ENCODE results near the gene PTGFRN.

PTGFRN gene

GRCh38 chr1:116950517-116951199 is 40.9 kb downstream of the PTGFRN start:
- H3K9me3 ChIP-seq (ENCODE audit: control insufficient read depth, insufficient read depth, low read length): no peaks in the 10 kb centered on the region
- peaks cover 3% of the 10 kb centered on the region; the same call in 1 of the 2 replicates for H3K4me1 ChIP-seq (ENCODE audit: insufficient read depth, low read length)
- H3K36me3 ChIP-seq (ENCODE audit: insufficient read depth, low read length): peaks cover 14% of the 10 kb centered on the region
- H3K9ac ChIP-seq (ENCODE audit: low read depth, low read length): no peak overlapping the region

- Histone ChIP-seq H3K4me1 (ENCODE audit: insufficient read depth, low read length) (peaks cover 3% of the 10 kb centered on the region; the same call in 1 of the 2 replicates), H3K9me3 (ENCODE audit: control insufficient read depth, insufficient read depth, low read length) (no peaks in the 10 kb centered on the region), H3K9ac (ENCODE audit: low read depth, low read length) (no peak overlapping the region), H3K36me3 (ENCODE audit: insufficient read depth, low read length) (peaks cover 6% of the 10 kb centered on the region)
Measured at GRCh38 chr1:116951200-116951935, 41.7 kb downstream of the PTGFRN start.

- Histone ChIP-seq H3K9ac (ENCODE audit: low read depth, low read length) (no peak overlapping the region), H3K4me1 (ENCODE audit: insufficient read depth, low read length) (peaks cover 3% of the 10 kb centered on the region; the same call in 1 of the 2 replicates), H3K36me3 (ENCODE audit: insufficient read depth, low read length) (peaks cover 5% of the 10 kb centered on the region; the same call in 1 of the 2 replicates), H3K9me3 (ENCODE audit: control insufficient read depth, insufficient read depth, low read length) (no peaks in the 10 kb centered on the region)
Measured at GRCh38 chr1:116952738-116953275, 43.1 kb downstream of the PTGFRN start.

- H3K4me1 ChIP-seq (ENCODE audit: insufficient read depth, low read length): peaks cover 3% of the 10 kb centered on the region; the same call in 1 of the 2 replicates
- H3K9ac ChIP-seq (ENCODE audit: low read depth, low read length): no peak overlapping the region
- H3K36me3 ChIP-seq (ENCODE audit: insufficient read depth, low read length): no peaks in the 10 kb centered on the region; the same call in 1 of the 2 replicates
- no peaks in the 10 kb centered on the region for H3K9me3 ChIP-seq (ENCODE audit: control insufficient read depth, insufficient read depth, low read length)
Measured at GRCh38 chr1:116954440-116954839, 44.7 kb downstream of the PTGFRN start.

GRCh38 chr1:116956378-116956777 is 46.7 kb downstream of the PTGFRN start:
- Histone ChIP-seq H3K9ac (ENCODE audit: low read depth, low read length) (no peak overlapping the region), H3K36me3 (ENCODE audit: insufficient read depth, low read length) (0 out of 2 replicates have a peak, but pooled peaks cover under 1% of the 10 kb centered on the region), H3K4me1 (ENCODE audit: insufficient read depth, low read length) (peaks cover 3% of the 10 kb centered on the region; the same call in 1 of the 2 replicates), H3K9me3 (ENCODE audit: control insufficient read depth, insufficient read depth, low read length) (no peaks in the 10 kb centered on the region)

- Histone ChIP-seq H3K9me3 (ENCODE audit: control insufficient read depth, insufficient read depth, low read length) (no peaks in the 10 kb centered on the region), H3K4me1 (ENCODE audit: insufficient read depth, low read length) (peaks cover 3% of the 10 kb centered on the region; the same call in 1 of the 2 replicates), H3K36me3 (ENCODE audit: insufficient read depth, low read length) (peaks cover 6% of the 10 kb centered on the region; the same call in 1 of the 2 replicates), H3K9ac (ENCODE audit: low read depth, low read length) (no peak overlapping the region)
Measured at GRCh38 chr1:116957646-116958045, 47.9 kb downstream of the PTGFRN start.

- no peak overlapping the region for H3K9ac ChIP-seq (ENCODE audit: low read depth, low read length)
- H3K36me3 ChIP-seq (ENCODE audit: insufficient read depth, low read length): peaks cover 6% of the 10 kb centered on the region; the same call in 1 of the 2 replicates
- no peaks in the 10 kb centered on the region for H3K9me3 ChIP-seq (ENCODE audit: control insufficient read depth, insufficient read depth, low read length)
- peaks cover 3% of the 10 kb centered on the region; the same call in 1 of the 2 replicates for H3K4me1 ChIP-seq (ENCODE audit: insufficient read depth, low read length)
Measured at GRCh38 chr1:116958110-116958509, 48.4 kb downstream of the PTGFRN start.

GRCh38 chr1:116958977-116959376 is 49.3 kb downstream of the PTGFRN start:
- Histone ChIP-seq H3K9ac (ENCODE audit: low read depth, low read length) (no peak overlapping the region), H3K36me3 (ENCODE audit: insufficient read depth, low read length) (peaks cover 6% of the 10 kb centered on the region), H3K4me1 (ENCODE audit: insufficient read depth, low read length) (peaks cover 3% of the 10 kb centered on the region; the same call in 1 of the 2 replicates), H3K9me3 (ENCODE audit: control insufficient read depth, insufficient read depth, low read length) (no peaks in the 10 kb centered on the region)

GRCh38 chr1:116961606-116962005 is 51.9 kb downstream of the PTGFRN start:
- no peaks in the 10 kb centered on the region for H3K9me3 ChIP-seq (ENCODE audit: control insufficient read depth, insufficient read depth, low read length)
- no peak overlapping the region for H3K9ac ChIP-seq (ENCODE audit: low read depth, low read length)
- H3K36me3 ChIP-seq (ENCODE audit: insufficient read depth, low read length): peaks cover 9% of the 10 kb centered on the region
- no peaks in the 10 kb centered on the region for H3K4me1 ChIP-seq (ENCODE audit: insufficient read depth, low read length)

GRCh38 chr1:116962987-116963639 is 53.4 kb downstream of the PTGFRN start:
- peaks cover 14% of the 10 kb centered on the region for H3K36me3 ChIP-seq (ENCODE audit: insufficient read depth, low read length)
- H3K4me1 ChIP-seq (ENCODE audit: insufficient read depth, low read length): no peaks in the 10 kb centered on the region
- no peak overlapping the region for H3K9ac ChIP-seq (ENCODE audit: low read depth, low read length)
- no peaks in the 10 kb centered on the region for H3K9me3 ChIP-seq (ENCODE audit: control insufficient read depth, insufficient read depth, low read length)

- H3K9ac ChIP-seq (ENCODE audit: low read depth, low read length): no peak overlapping the region
- H3K4me1 ChIP-seq (ENCODE audit: insufficient read depth, low read length): no peaks in the 10 kb centered on the region
- peaks cover 10% of the 10 kb centered on the region for H3K36me3 ChIP-seq (ENCODE audit: insufficient read depth, low read length)
- no peaks in the 10 kb centered on the region for H3K9me3 ChIP-seq (ENCODE audit: control insufficient read depth, insufficient read depth, low read length)
Measured at GRCh38 chr1:116966791-116967190, 57.1 kb downstream of the PTGFRN start.

GRCh38 chr1:116968724-116969123 is 59.0 kb downstream of the PTGFRN start:
- H3K9ac ChIP-seq (ENCODE audit: low read depth, low read length): no peak overlapping the region
- no peaks in the 10 kb centered on the region for H3K4me1 ChIP-seq (ENCODE audit: insufficient read depth, low read length)
- H3K36me3 ChIP-seq (ENCODE audit: insufficient read depth, low read length): peaks cover 10% of the 10 kb centered on the region
- H3K9me3 ChIP-seq (ENCODE audit: control insufficient read depth, insufficient read depth, low read length): no peaks in the 10 kb centered on the region

- Histone ChIP-seq H3K9ac (ENCODE audit: low read depth, low read length) (no peak overlapping the region), H3K9me3 (ENCODE audit: control insufficient read depth, insufficient read depth, low read length) (0 out of 2 replicates have a peak, but pooled peaks cover 11% of the 10 kb centered on the region), H3K4me1 (ENCODE audit: insufficient read depth, low read length) (no peaks in the 10 kb centered on the region), H3K36me3 (ENCODE audit: insufficient read depth, low read length) (peaks cover 15% of the 10 kb centered on the region)
Measured at GRCh38 chr1:116971258-116971860, 61.6 kb downstream of the PTGFRN start.
